GM19463 (cell line): ENCODE data around the gene GLRA2.

Experiments
- ATAC-seq: cut with Tn5 transposase; IDR thresholded peaks from one replicate; pipeline ENCODE4 v1.9.1; 2021; ENCODE audit warnings: mild to moderate bottlenecking, moderate library complexity; ENCODE audit not compliant: unreplicated experiment

GLRA2 gene

GRCh38 chrX:14529290-14529989 is at the start of gene GLRA2:
Gene GLRA2, plus strand, starts transcription at chrX:14529536. Its CDS starts 522 bp downstream, at chrX:14530058.
- no peak for ATAC-seq

- peak; percentile 67 for ATAC-seq
Observed at GRCh38 chrX:14489437-14489836, 39.9 kb upstream of the GLRA2 start.

- ATAC-seq = no peak
Observed at GRCh38 chrX:14491689-14492088, 37.6 kb upstream of the GLRA2 start.

GRCh38 chrX:14496674-14497073 is 32.7 kb upstream of the GLRA2 start:
- peak; percentile 29 for ATAC-seq

- peak; percentile 84 for ATAC-seq
Observed at GRCh38 chrX:14497184-14497666, 32.1 kb upstream of the GLRA2 start.

- ATAC-seq = no peak
Observed at GRCh38 chrX:14501327-14501726, 28.0 kb upstream of the GLRA2 start.

- no peak for ATAC-seq
Observed at GRCh38 chrX:14504960-14505538, 24.3 kb upstream of the GLRA2 start.

GRCh38 chrX:14505648-14506047 is 23.7 kb upstream of the GLRA2 start:
- ATAC-seq = no peak

GRCh38 chrX:14506866-14507265 is 22.5 kb upstream of the GLRA2 start:
- ATAC-seq = no peak

GRCh38 chrX:14508025-14508690 is 21.2 kb upstream of the GLRA2 start:
- no peak for ATAC-seq

GRCh38 chrX:14509325-14510057 is 19.8 kb upstream of the GLRA2 start:
- no peak for ATAC-seq

GRCh38 chrX:14528629-14529289 is 577 bp upstream of the GLRA2 start:
- peak; percentile 70 for ATAC-seq

GRCh38 chrX:14533867-14534266 is 4.5 kb downstream of the GLRA2 start:
- ATAC-seq = no peak

GRCh38 chrX:14546190-14546589 is 16.9 kb downstream of the GLRA2 start:
- no peak for ATAC-seq

- no peak for ATAC-seq
Observed at GRCh38 chrX:14554131-14554715, 24.9 kb downstream of the GLRA2 start.

- ATAC-seq = no peak
Observed at GRCh38 chrX:14564058-14564457, 34.7 kb downstream of the GLRA2 start.

GRCh38 chrX:14573161-14573560 is 43.8 kb downstream of the GLRA2 start:
- ATAC-seq = no peak

- ATAC-seq = no peak
Observed at GRCh38 chrX:14581081-14581480, 51.7 kb downstream of the GLRA2 start.

- no peak for ATAC-seq
Observed at GRCh38 chrX:14584548-14584947, 55.2 kb downstream of the GLRA2 start.

- ATAC-seq = no peak
Observed at GRCh38 chrX:14590216-14590615, 60.9 kb downstream of the GLRA2 start.
